Activated CD4-positive, alpha-beta T cell treated with anti-CD3 and anti-CD28 coated beads for 24 hours (primary cell): ENCODE results near the gene ENTPD1.
"Not testable (repeated sequence)": the region's sequence is repeated elsewhere in the genome, so short reads cannot be mapped to it uniquely, and the experiment has no call there.

Source experiments
- DNase-seq, 2 donors: peaks; one replicate each; pipeline ENCODE4 v3.0.0-alpha.2; 2020; ENCODE audit warnings: low read depth in 2 of 2

Gene ENTPD1

DNA sequence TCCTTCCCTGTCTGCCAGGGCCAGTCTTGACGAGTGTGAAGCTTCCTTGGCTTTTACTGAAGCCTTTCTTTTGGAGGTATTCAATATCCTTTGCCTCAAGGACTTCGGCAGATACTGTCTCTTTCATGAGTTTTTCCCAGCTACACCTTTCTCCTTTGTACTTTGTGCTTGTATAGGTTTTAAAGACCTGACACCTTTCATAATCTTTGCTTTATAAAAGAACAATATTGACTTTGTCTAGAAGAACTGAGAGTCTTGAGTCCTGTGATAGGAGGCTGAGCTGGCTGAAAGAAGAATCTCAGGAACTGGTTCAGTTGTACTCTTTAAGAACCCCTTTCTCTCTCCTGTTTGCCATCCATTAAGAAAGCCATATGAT lies 110.5 kb downstream of the ENTPD1 start:
- no peak for DNase-seq

DNA sequence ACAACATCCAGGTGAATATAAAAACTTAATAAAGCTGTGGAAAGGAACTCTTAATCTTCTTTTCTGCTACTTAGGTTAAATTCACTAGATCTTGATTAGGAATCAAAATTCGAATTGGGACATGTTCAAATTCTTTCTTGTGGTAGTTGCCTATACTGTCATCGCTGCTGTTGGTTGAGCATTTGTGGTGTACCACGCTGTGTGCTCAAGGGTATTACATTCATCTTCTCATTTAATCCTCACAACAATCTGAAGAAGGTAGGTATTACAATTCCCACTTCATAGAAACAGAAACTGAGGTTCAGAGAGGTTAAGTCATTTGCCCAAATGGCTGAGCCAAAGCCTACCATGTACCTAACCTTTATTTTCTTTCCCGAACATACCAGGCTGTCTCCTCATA lies 111.9 kb downstream of the ENTPD1 start:
- DNase-seq, result no peak

DNA sequence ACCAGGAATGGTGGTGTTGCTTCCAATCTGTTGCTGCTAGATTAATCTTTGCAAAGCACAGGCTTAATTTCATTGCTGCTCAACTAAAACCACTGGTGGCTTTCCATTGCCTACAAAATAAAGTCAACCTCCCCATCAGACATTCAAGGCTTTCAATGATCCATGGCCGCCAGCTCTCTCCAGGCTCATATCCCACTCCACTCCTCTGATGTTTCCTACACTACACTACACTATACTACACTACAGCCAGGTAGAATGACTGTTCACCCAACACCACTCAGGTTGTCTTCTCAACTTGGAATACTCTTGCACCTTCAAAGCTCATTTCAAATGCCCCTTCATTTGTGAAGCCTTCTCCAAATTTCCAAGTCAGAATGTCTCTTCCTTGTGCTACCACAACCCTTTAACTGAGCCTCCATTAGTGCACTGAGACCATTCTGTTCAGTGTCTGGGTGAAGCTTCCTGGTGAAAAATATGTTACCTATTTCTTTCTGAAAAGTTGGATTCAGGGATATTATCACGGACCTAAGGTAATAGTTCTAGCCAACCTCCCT lies 116.3 kb downstream of the ENTPD1 start:
- DNase-seq, result no peak

DNA sequence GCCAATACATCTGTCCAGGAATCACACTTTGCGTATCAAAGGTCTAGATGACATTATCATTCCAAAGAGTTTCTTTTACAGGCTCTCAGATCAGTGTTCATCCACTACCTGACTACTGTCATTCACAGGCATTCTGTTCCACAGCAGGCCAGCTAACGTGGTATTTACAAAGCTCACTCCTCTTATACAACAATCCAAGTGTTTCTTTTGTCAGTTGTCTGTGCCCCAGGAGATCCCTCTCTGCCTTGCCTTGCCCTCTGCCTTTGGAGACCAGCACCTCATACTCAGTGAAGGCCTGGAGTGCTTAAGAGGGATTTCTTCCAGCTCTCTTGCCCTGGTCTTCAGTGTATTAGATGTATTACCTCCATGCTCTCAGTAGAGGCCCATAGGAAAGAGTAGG lies 117.2 kb downstream of the ENTPD1 start:
- DNase-seq, result no peak

DNA sequence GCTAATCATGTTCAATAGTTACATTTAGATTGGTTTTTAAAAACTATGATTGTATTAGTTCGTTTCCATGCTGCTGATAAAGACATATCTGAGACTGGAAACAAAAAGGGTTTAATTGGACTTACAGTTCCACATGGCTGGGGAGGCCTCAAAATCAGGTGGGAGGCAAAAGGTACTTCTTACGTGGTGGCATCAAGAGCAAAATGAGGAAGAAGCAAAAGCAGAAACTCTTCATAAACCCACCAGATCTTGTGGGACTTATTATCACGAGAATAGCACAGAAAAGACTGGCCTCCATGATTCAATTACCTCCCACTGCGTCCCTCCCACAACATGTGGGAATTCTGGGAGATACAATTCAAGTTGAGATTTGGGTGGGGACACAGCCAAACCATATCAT lies 117.7 kb downstream of the ENTPD1 start:
- DNase-seq, result no peak

DNA sequence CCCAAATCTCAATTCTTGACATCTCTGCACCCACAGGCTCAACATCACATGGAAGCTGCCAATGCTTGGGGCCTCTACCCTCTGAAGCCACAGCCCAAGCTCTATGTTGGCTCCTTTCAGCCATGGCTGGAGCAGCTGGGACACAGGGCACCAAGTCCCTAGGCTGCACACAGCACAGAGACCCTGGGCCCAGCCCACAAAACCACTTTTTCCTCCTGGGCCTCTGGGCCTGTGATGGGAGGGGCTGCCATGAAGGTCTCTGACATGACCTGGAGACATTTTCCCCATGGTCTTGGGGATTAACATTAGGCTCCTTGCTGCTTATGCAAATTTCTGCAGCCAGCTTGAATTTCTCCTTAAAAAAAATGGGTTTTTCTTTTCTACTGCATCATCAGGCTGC lies 118.8 kb downstream of the ENTPD1 start:
- not testable (repeated sequence) for DNase-seq

DNA sequence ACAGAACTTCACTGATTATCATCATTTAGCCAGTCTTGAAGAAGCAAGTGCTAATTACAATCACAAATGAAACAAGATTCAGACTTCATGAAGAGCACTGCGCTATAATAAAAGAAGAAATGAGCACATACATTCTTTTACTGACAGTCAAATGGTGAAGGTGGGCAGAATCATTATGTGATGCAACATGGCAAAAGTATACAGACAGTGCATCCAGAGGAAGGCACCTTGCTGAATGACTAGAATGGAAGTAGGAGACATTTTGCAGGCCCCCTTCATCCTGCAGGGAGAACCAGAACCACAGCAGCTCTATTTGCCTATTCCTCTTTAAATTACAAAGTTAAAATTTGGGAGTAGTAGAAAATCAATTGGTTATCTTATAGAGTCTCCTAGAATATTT lies 120.8 kb downstream of the ENTPD1 start:
- DNase-seq, result no peak

DNA sequence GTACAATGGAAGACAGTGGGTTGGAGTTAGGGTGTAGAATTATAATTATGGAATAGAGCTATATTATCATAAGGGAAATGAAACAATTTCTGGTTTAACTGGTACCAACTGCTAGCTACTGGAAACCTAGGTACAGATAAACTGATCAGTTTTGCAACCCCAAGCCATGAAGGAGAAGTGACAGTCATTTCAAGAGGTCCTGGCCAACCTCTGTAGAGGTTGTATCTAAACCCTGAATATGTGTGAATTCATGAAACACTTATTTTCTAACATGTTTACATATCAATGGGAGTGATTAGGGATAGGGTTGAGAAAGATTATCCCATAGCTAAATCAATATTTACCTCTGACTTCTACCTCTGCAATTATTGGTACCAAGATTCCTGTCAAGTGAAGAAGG lies 121.9 kb downstream of the ENTPD1 start:
- DNase-seq, result no peak

DNA sequence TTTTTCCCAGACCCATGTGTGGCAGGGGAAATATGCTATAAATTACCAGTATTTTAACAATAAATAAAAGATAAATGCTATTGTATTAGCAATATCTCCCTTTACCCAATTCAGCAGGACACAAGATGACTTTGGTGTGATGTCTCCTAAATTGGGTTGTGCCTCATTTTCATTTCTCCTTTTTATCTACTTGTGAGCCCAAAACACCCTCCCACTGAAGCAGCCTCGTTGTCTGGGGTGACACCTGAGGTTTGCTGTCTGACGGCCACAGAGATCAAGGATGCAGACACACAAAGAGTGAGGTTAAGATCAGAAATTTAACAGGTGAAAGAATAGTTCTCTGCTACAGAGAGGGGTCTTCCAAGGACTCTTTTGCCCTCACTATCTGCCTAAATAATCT lies 124.7 kb downstream of the ENTPD1 start:
- no peak for DNase-seq

DNA sequence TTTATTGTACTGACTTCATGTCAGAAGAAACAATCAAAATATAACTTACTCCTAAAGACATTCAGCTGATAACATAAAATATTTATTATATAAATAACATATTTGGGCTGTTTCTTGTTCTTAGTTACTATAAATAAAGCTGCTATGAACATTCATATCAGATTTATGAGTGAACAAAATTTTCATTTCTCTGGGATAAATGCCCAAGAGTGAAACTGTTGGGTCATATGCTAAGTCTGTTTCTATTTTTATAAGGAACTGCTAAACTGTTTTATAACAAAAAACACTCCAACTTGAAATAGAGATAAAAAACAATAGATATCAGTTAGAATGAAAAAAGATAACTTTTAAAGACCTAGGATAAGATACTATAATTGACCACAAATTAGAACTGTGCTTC lies 125.4 kb downstream of the ENTPD1 start:
- no peak for DNase-seq

DNA sequence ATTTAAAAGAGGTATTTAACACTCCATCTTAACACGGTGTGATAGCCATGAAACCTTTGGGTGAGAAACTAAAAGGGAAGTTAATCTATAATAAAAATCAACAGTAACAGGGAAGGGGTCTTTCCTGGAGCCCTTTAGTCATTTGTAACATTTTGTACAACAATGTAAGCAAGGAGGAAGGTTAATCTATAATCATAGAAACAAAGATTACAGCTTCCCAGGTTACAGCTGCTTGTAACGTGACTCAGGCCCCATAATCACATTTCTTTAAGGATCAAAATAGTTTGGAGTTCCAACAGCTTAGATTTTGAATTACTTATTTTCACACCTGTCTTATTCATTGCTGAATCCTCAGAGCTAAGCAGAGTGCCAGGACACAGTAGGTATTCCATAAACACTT lies 133.9 kb downstream of the ENTPD1 start:
- no peak for DNase-seq

DNA sequence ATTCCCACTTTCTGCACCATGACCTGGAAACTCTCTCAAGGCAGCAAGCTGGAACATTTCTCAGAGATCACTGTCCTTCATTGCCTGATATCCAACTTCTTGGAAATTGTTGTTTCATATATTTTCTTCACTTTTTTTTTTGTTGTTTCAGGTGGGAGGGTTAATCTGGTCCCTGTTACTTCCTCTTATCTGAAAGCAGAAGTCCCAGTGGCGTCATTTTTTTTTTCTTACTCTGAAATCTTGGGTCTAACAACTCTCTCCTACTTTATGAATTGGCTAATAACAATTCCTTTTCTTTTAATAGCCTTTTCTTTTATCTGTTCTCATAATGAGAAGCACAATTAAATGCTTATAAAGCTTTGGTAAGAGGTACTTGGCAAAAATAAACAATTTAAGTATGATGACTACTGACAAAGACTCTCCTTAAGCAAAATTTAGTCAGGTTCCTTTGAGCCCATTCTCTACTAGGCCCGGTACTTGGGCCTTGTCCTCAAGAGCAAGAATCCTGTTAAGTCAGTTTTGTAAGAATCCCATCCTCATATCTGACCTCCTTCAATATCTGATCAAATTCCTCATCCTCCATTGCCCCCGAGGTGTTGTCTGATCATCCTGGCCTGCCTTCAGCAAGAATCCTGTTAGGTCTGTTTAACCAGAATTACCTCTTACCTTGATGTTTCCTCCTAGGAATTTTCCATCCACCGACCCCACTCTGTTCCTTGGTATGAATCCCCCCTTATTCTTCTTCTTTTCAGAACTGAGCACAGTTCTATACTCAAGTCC lies 140.3 kb downstream of the ENTPD1 start:
- no peak for DNase-seq

DNA sequence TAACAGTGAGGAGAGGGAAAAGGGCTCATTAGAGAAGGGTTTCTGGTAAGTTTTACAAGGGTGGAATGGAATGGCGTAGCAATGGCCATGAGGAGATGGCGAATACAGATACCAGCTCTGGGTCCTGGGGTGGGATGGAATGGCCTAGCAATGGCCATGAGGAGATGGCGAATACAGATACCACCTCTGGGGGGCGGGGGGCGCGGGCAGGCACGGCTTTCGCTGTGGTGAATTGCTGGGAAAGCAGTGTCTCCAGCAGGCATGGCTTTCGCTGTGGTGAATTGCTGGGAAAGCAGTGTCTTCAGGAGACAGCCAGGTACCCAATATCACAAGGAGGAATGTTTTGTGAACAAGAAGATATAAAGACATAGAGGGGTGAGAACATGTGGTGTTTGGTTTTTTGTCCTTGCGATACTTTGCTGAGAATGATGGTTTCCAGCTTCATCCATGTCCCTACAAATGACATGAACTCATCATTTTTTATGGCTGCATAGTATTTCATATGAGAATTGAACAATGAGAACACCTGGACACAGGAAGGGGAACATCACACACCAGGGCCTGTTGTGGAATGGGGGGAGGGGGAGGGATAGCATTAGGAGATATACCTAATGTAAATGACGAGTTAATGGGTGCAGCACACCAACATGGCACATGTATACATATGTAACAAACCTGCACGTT lies 150.1 kb downstream of the ENTPD1 start:
- not testable (repeated sequence) for DNase-seq

DNA sequence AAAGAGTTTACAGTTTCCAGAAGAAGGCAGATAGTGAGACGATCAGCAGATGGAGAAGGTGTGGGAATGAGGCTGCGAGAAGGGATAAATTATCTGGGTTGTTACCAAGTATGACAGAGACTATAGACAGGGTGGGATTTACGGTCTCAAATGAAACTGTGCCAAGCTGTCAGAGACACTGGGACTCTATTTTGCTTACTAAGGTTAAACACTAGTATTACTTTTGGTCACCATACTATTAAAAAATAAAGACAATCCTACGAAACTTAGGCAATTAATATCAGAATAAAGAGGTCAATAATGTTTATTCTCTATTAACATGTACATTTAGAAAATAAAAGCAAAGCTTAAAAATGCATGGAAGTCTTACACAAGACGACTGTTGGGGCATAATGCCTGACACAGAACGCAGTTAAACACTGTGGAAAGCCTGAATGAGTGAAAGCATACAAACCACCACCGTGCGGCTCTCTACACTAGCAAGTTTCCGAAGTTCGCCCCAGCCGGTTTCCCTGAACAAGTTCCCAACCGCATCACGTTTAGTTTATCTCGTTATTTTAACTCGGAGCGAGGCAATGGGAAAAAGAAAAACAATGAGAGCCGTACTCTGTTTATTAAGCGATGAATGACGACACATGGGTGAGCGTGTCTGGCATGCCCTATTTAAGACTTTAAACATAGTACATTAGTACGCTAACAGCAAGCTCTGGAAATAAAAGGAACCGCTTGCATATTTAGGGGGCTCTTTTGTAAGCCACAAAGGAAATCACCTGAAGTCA lies 150.9 kb downstream of the ENTPD1 start:
- peak; percentile 1 to 21 for DNase-seq

DNA sequence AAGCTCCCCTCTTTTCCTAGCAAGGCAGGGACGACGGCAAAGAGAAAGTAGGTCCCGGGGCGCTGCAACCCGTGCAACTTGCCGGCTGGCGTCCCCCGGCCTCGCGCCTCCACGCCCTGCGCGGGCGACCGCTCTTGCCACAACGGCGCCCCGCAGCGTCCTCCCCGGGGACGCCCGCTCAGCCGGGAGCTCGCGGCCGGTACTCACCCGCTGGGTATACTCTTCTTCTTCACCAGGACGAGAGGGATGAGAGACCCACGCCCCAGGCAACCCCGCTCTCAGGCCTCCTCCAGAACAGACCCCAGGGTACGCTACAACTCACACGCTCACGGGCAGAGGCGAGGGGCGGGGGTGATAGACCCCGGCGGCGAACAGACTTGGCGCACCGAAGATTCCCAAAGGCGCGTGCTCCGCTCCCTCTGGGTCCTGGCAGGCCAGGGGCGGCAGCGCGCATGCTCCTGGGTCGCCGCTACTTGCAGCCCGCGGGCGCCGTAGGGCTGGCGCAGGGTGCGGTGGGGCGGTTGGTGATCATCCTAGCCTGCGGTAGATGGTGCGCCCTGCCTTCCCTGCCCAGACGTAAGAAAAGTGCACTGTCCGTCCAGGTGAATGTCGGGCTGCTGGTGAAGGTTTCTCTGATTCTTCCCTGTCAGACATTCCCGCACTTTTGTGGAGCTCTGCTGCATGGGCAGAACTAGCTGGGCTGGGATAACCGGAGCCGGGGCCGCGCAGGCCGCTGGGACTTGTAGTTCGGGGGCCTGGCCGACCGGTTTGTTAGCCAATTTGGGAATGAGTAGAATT lies 151.7 kb downstream of the ENTPD1 start, which contains the start of gene CC2D2B:
TSS of gene CC2D2B (plus strand) at position 520 of the 798 bp plus-strand sequence. CDS start 3,349 bp downstream, outside the sequence.
- peak; percentile 56 to 66 for DNase-seq

DNA sequence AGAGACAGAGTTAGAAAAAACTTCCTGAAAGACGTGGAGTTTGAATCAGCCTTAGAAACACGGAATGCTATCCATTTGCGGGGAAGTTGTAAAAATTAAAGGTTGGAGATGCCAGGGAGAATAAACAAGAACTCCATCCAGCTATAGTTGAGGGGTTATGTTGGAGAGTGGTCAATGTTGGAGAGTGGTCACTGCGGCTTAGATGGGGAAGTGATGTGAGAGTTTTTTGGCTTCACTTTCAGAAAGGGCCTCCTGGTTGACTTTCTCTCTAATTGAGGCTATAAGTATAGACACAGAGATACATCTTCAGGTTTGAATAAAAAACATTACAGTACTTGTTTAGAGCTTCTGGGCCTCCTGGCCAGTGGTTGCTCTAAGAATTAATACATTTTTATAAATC lies 152.5 kb downstream of the ENTPD1 start:
- DNase-seq, result no peak

DNA sequence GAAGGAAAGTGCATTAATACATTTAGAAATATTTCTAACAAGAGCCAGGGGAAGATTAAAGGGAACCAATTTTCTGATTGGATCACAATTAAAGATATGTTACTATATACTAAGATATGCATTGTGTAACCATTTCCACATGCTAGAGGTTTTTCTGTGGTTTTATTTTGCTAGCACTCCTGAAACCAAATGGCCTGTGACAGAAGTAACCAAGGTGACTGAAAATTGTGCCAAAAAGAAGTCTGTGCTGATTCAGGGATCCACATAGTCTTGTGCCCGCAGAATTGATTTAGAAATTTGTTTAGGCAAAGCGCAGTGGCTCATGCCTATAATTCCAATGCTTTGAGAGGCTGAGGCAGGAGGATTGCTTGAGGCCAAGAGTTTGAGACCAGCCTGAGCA lies 153.6 kb downstream of the ENTPD1 start:
- DNase-seq, result no peak

DNA sequence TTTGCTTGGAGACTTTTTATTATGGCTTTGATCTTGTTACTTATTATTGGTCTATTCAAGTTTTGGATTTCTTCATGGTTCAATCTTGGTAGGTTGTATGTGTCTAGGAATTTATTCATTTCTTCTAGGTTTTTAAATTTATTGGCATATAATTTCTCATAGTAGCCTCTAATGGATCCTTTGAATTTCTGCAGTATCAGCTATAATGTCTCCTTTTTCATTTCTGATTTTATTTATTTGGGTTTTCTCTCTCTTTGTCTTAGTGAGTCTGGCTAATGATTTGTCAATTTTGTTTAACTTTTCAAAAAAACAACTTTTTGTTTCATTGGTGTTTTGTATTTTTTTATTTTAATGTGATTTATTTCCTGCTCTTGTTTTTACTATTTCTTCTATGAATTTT lies 160.1 kb downstream of the ENTPD1 start:
- DNase-seq, result not testable (repeated sequence)
